HepG2 (cell line): ENCODE data around the gene PHF14. TPM values are rescaled to one million over a fixed set of nuclear protein-coding genes. Genes with fewer than 3 reads are reported as not detected.

Experiments
- ATAC-seq: fragments of 200-7000 bp; cut with Tn5 transposase; 3 replicates; pipeline ENCODE4 v1.9.1; 2020; ENCODE audit warnings: mild to moderate bottlenecking, moderate library complexity
- BruUV-seq: library from RNA; stranded (reverse); fragments of 400-500 nt; replicated peaks from 2 replicates; lab custom pipeline; 2021; lab: Mats Ljungman, UMichigan
- CTCF ChIA-PET: fragments of 300-600 bp; formaldehyde crosslinking; extraction: SDS; loops from one replicate; lab custom pipeline; 2021; ENCODE audit warnings: low total read pairs, inconsistent platforms, low intra/inter-chr PET ratio; lab: Yijun Ruan, JAX
- POLR2A ChIA-PET: fragments of 350-600 bp; sonication (Branson Sonifier 250); formaldehyde crosslinking; loops from one replicate; lab custom pipeline; 2020; ENCODE audit warnings: antibody characterized with exemption, inconsistent platforms; lab: Yijun Ruan, JAX
- DNase-seq: peaks from one replicate; pipeline ENCODE4 v3.0.0-alpha.2; 2015; ENCODE audit warnings: low spot score
- FAIRE-seq: peaks from 3 replicates; lab custom pipeline; 2011; peaks lifted over from hg19 to GRCh38; lab: Jason Lieb, UNC
- H2AFZ ChIP-seq: one replicate; pipeline ENCODE4 v1.6.1; 2011; ENCODE audit warnings: low read length, inconsistent platforms
- H3K27ac ChIP-seq: fragments of 300-600 bp; 3 replicates; pipeline ENCODE4 v1.8.0; 2011; ENCODE audit warnings: mixed run types, mild to moderate bottlenecking, mixed read lengths, low read length, inconsistent platforms; ENCODE audit not compliant: insufficient read depth; ENCODE audit errors: extremely low read length
- H3K27me3 ChIP-seq, 2 experiments: fragments of 200-600 bp in 1 of 2; 2 replicates in 1 of 2; 3 replicates in 1 of 2; pipeline versions ENCODE4 v1.6.0 to v1.8.0; 2011; ENCODE audit warnings: low read length in 2 of 2, mild to moderate bottlenecking in 2 of 2, moderate library complexity in 2 of 2, inconsistent platforms in 1 of 2; ENCODE audit not compliant: insufficient read depth in 2 of 2, control insufficient read depth in 1 of 2
- H3K36me3 ChIP-seq, 2 experiments: fragments of 200-600 bp in 1 of 2; replicated peaks in 1 of 2; 2 replicates in 1 of 2; 3 replicates in 1 of 2; pipeline versions ENCODE4 v1.5.1 to v1.8.0; 2011; ENCODE audit warnings: low read length in 2 of 2, inconsistent platforms in 1 of 2; ENCODE audit not compliant: insufficient read depth in 2 of 2, control insufficient read depth in 1 of 2
- H3K4me1 ChIP-seq: 2 replicates; pipeline ENCODE4 v1.5.1; 2012; ENCODE audit warnings: low read length, inconsistent platforms; ENCODE audit not compliant: insufficient read depth
- H3K4me2 ChIP-seq: 2 replicates; pipeline ENCODE4 v1.6.0; 2011; ENCODE audit warnings: low read depth, low read length, inconsistent platforms
- H3K4me3 ChIP-seq, 3 experiments: fragments of 200-600 bp in 1 of 3; sonication (generic), shearing (Covaris generic) in 1 of 3; replicated peaks in 1 of 3; 2 replicates each; pipeline ENCODE4 v1.5.1; 2011 to 2016; ENCODE audit warnings: low read length in 3 of 3, inconsistent platforms in 2 of 3, low read depth in 2 of 3, mild to moderate bottlenecking in 2 of 3, control low read depth in 1 of 3, mixed read lengths in 1 of 3; ENCODE audit not compliant: insufficient read depth in 1 of 3
- H3K79me2 ChIP-seq: one replicate; pipeline ENCODE4 v1.6.1; 2011; ENCODE audit warnings: low read length, inconsistent platforms; ENCODE audit not compliant: insufficient read depth
- H3K9ac ChIP-seq: 2 replicates; pipeline ENCODE4 v1.6.0; 2011; ENCODE audit warnings: mild to moderate bottlenecking, low read depth, low read length, inconsistent platforms; ENCODE audit not compliant: insufficient read depth
- H3K9me3 ChIP-seq: 2 replicates; pipeline ENCODE4 v1.5.1; 2012; ENCODE audit warnings: mild to moderate bottlenecking, low read length
- H4K20me1 ChIP-seq: 2 replicates; pipeline ENCODE4 v1.6.0; 2011; ENCODE audit warnings: inconsistent platforms, mild to moderate bottlenecking, low read length, moderate library complexity; ENCODE audit not compliant: insufficient read depth
- HBP1 ChIP-seq: IDR thresholded peaks from 2 replicates; pipeline ENCODE4 v1.6.1; 2016; ENCODE audit warnings: low read depth, control low read depth
- HOXD1 ChIP-seq: sonication (generic); formaldehyde crosslinking; IDR thresholded peaks from 2 replicates; pipeline ENCODE4 v1.5.0; 2020; ENCODE audit warnings: missing genetic modification reagents
- MATR3 ChIP-seq: sonication (generic); formaldehyde crosslinking; IDR thresholded peaks from 2 replicates; pipeline ENCODE4 v1.4.0; 2020; ENCODE audit warnings: missing genetic modification reagents
- NAIF1 ChIP-seq: sonication (generic); formaldehyde crosslinking; IDR thresholded peaks from 2 replicates; pipeline ENCODE4 v1.5.0; 2020; ENCODE audit warnings: mild to moderate bottlenecking, missing genetic modification reagents, borderline replicate concordance
- RFX3 ChIP-seq: IDR thresholded peaks from 2 replicates; pipeline ENCODE4 v1.6.1; 2016; ENCODE audit warnings: missing biosample characterization, missing genetic modification reagents
- SAFB2 ChIP-seq: sonication (generic); formaldehyde crosslinking; IDR thresholded peaks from 2 replicates; pipeline ENCODE4 v1.5.1; 2020; ENCODE audit warnings: missing genetic modification reagents, low read depth, mild to moderate bottlenecking, borderline replicate concordance
- SIN3B ChIP-seq: fragments of 150-350 bp; IDR thresholded peaks from 2 replicates; pipeline ENCODE4 v1.6.1; 2014; ENCODE audit warnings: low read length
- SIX4 ChIP-seq: sonication (generic); formaldehyde crosslinking; IDR thresholded peaks from 2 replicates; pipeline ENCODE4 v1.4.0; 2020; ENCODE audit warnings: missing genetic modification reagents
- SMC3 ChIP-seq: IDR thresholded peaks from 2 replicates; pipeline ENCODE4 v1.6.1; 2011; ENCODE audit warnings: low read length, improper control_type of control experiment
- USF2 ChIP-seq, 2 experiments: sonication (generic) in 1 of 2; formaldehyde crosslinking in 1 of 2; IDR thresholded peaks; 2 replicates each; pipeline versions ENCODE4 v1.5.1 to v1.6.1; 2011 to 2020; ENCODE audit warnings: borderline replicate concordance in 1 of 2, low read depth in 1 of 2, low read length in 1 of 2, mild to moderate bottlenecking in 1 of 2, missing genetic modification reagents in 1 of 2, moderate library complexity in 1 of 2
- ZNF576 ChIP-seq: sonication (generic); formaldehyde crosslinking; IDR thresholded peaks from 2 replicates; pipeline ENCODE4 v1.4.0; 2020; ENCODE audit warnings: mild to moderate bottlenecking, missing genetic modification reagents
- ZNF776 ChIP-seq: sonication (generic); formaldehyde crosslinking; IDR thresholded peaks from 2 replicates; pipeline ENCODE4 v1.4.0; 2020; ENCODE audit warnings: mild to moderate bottlenecking, missing genetic modification reagents
- ZNF800 ChIP-seq: sonication (generic); formaldehyde crosslinking; IDR thresholded peaks from 2 replicates; pipeline ENCODE4 v1.4.0; 2020; ENCODE audit warnings: missing genetic modification reagents
- WGBS: methylation state at CpG from one replicate; pipeline ENCODE4 v1.1.6; 2017; ENCODE audit warnings: low lambda C conversion rate; 5-methylcytosine and 5-hydroxymethylcytosine counted together
- in situ Hi-C: cut with HindIII; loops from 2 replicates; pipeline ENCODE4 v1.10.0; 2017; ENCODE audit warnings: low pct_unique_long_range_greater_than_20kb; ENCODE audit not compliant: extremely low pct_ligation_motif_present
- intact Hi-C: fragments of 100-400 bp; cut with micrococcal nuclease; formaldehyde crosslinking; loops from one replicate; pipeline ENCODE4 v1.10.0; 2022; ENCODE audit not compliant: unreplicated experiment
- polyA plus RNA-seq, 8 experiments: library from polyadenylated mRNA; depleted of rRNA in 3 of 8; stranded (reverse) in 7 of 8; unstranded in 1 of 8; fragments of >200 nt; fragmentation: Illumina TruSeq in 4 of 8; extraction: Trizol in 4 of 8; gene quantifications; 2 replicates each; pipeline versions ENCODE4 v1.2.1 to v1.2.3, GENCODE V29; 2011 to 2016; ENCODE audit warnings: low read depth in 4 of 8, missing spikeins in 1 of 8, mixed read lengths in 1 of 8; ENCODE audit not compliant: insufficient read depth in 1 of 8
- total RNA-seq, 5 experiments: library from RNA; depleted of rRNA; stranded (reverse); fragments of >200 nt; fragmentation: Illumina TruSeq; extraction: Trizol; gene quantifications; 2 replicates each; pipeline ENCODE4 v1.2.3, GENCODE V29; 2016; ENCODE audit warnings: low read depth in 1 of 5

The PHF14 gene
- total and polyA plus RNA-seq, 2 of the 13 experiments (the other 11 are each of a cell fraction or from before 2014, with no cell fraction given) = 18.9 to 68.7 TPM

- no peak for TF ChIP-seq ZNF576 (CRISPR knock-in tag)
- no peak for TF ChIP-seq MATR3
- TF ChIP-seq SIN3B = no peak
- no peak for TF ChIP-seq HOXD1
Measured at GRCh38 chr7:11021468-11021867, 47.8 kb downstream of the PHF14 start (continued).

- no peaks in the 10 kb centered on the region for H3K27me3 ChIP-seq
- H3K4me3 ChIP-seq = no peak overlapping the region
- no peak overlapping the region for H3K4me2 ChIP-seq
- no peak for FAIRE-seq
- in situ Hi-C loops (no loop called here), intact Hi-C loops (no loop called here)
- ATAC-seq = no peak
- WGBS = 97% methylated on average over 2 of the region's 2 CpGs
- no peaks in the 10 kb centered on the region for H3K79me2 ChIP-seq
- H3K9me3 ChIP-seq = no peaks in the 10 kb centered on the region
- no peaks in the 10 kb centered on the region for H3K4me1 ChIP-seq
- BruUV-seq = no TSS peak
- CTCF ChIA-PET = no interaction called here
- no peak overlapping the region for H3K9ac ChIP-seq
- POLR2A ChIA-PET = no interaction called here
- no peaks in the 10 kb centered on the region for H4K20me1 ChIP-seq
- no peak overlapping the region for H3K27ac ChIP-seq
- no peak overlapping the region for H2AFZ ChIP-seq
- peaks cover 0 to 21% of the 10 kb centered on the region in 2 experiments; a peak in 3 of 5 replicates for H3K36me3 ChIP-seq
- DNase-seq = no peak
- TF ChIP-seq ZNF800 (no peak), SAFB2 (CRISPR knock-in tag) (no peak), SMC3 (no peak), ZNF776 (CRISPR knock-in tag) (no peak), RFX3 (CRISPR knock-in tag) (no peak), NAIF1 (CRISPR knock-in tag) (no peak), USF2 (IDR thresholded peaks at IDR 0.05; ENCODE audit: low read depth, low read length) (no peak), USF2 (CRISPR knock-in tag; IDR thresholded peaks at IDR 0.05; ENCODE audit: borderline replicate concordance) (no peak), HBP1 (CRISPR knock-in tag) (no peak), SIX4 (CRISPR knock-in tag) (no peak)
Measured at GRCh38 chr7:11026452-11027359, 53.0 kb downstream of the PHF14 start.
